Calu3 (cell line): Measurements from ENCODE around the gene PLEKHA7. TPM values are rescaled to one million over a fixed set of nuclear protein-coding genes. Genes with fewer than 3 reads are reported as not detected.

Experiments
- BruUV-seq: library from RNA; stranded (reverse); fragments of 400-500 nt; replicated peaks from 2 replicates; lab custom pipeline; 2021; lab: Mats Ljungman, UMichigan
- CTCF ChIA-PET: fragments of 300-600 bp; sonication (Branson Sonifier 250); formaldehyde crosslinking; loops from one replicate; lab custom pipeline; 2022; ENCODE audit warnings: antibody characterized with exemption; lab: Charles Lee
- DNase-seq: peaks from one replicate; pipeline ENCODE4 v3.0.0; 2022
- H3K27ac Mint-ChIP-seq: one replicate; pipeline ENCODE4 v1.8.0; 2022; ENCODE audit warnings: mixed read lengths; ENCODE audit not compliant: unreplicated experiment
- H3K27me3 Mint-ChIP-seq: one replicate; pipeline ENCODE4 v1.8.0; 2022; ENCODE audit warnings: mixed read lengths; ENCODE audit not compliant: unreplicated experiment
- H3K36me3 Mint-ChIP-seq: one replicate; pipeline ENCODE4 v1.8.0; 2022; ENCODE audit warnings: mild to moderate bottlenecking, moderate library complexity, mixed read lengths; ENCODE audit not compliant: insufficient read depth, unreplicated experiment
- H3K4me1 Mint-ChIP-seq: one replicate; pipeline ENCODE4 v1.8.0; 2022; ENCODE audit warnings: mild to moderate bottlenecking, low read depth, mixed read lengths; ENCODE audit not compliant: unreplicated experiment
- H3K4me3 Mint-ChIP-seq: one replicate; pipeline ENCODE4 v1.8.0; 2022; ENCODE audit warnings: mild to moderate bottlenecking, low read depth, moderate library complexity, mixed read lengths; ENCODE audit not compliant: unreplicated experiment
- H3K9me3 Mint-ChIP-seq: one replicate; pipeline ENCODE4 v1.8.0; 2022; ENCODE audit warnings: low read depth, mixed read lengths; ENCODE audit not compliant: unreplicated experiment
- CTCF ChIP-seq: fragments of 200-600 bp; IDR thresholded peaks from one replicate; pipeline ENCODE4 v1.8.0; 2022; ENCODE audit warnings: antibody characterized with exemption; ENCODE audit not compliant: unreplicated experiment
- intact Hi-C: fragments of 100-400 bp; cut with micrococcal nuclease; formaldehyde crosslinking; loops from one replicate; pipeline ENCODE4 v1.10.0; 2022; ENCODE audit not compliant: unreplicated experiment
- total RNA-seq: library from RNA; stranded (reverse); gene quantifications from 2 replicates; pipeline ENCODE4 v1.2.3, GENCODE V29; 2022

The PLEKHA7 gene
- total RNA-seq, 1 experiment from 2014 or later = 138 TPM

- peak overlapping the region; percentile 45 for H3K4me3 Mint-ChIP-seq
- peaks cover 96% of the 10 kb centered on the region for H3K4me1 Mint-ChIP-seq
- DNase-seq = peak; percentile 93
- peak overlapping the region; percentile 99 for H3K27ac Mint-ChIP-seq
- TF ChIP-seq CTCF = no peak
- CTCF ChIA-PET = interaction anchor here (0.6 to 1.7 kb wide), 3 partner anchors 9 to 31 kb away, joined by 3 to 6 read pairs (median 4); no protein-coding TSS in a partner anchor
- H3K36me3 Mint-ChIP-seq = peaks cover 66% of the 10 kb centered on the region
- H3K9me3 Mint-ChIP-seq = no peaks in the 10 kb centered on the region
- intact Hi-C loops = loop anchor here (10.0 kb wide), 1 partner anchor 47 kb away; no protein-coding TSS in a partner anchor
- no TSS peak for BruUV-seq
- no peaks in the 10 kb centered on the region for H3K27me3 Mint-ChIP-seq
These were observed 32.5 kb downstream of the PLEKHA7 start for GRCh38 chr11:16981651-16982194.

GRCh38 chr11:16979703-16980622 lies 34.3 kb downstream of the PLEKHA7 start:
- peak overlapping the region; percentile 99 for H3K27ac Mint-ChIP-seq

GRCh38 chr11:16977994-16978315 lies 36.3 kb downstream of the PLEKHA7 start:
- H3K9me3 Mint-ChIP-seq = no peaks in the 10 kb centered on the region
- peak overlapping the region; percentile 13 for H3K4me3 Mint-ChIP-seq
- intact Hi-C loops = loop anchor here (5.0 kb wide), 1 partner anchor 34 kb away; the partner anchor contains the start of gene PLEKHA7
- H3K27ac Mint-ChIP-seq = peak overlapping the region; percentile 39
- no peaks in the 10 kb centered on the region for H3K27me3 Mint-ChIP-seq
- no TSS peak for BruUV-seq
- peaks cover 49% of the 10 kb centered on the region for H3K36me3 Mint-ChIP-seq
- DNase-seq = no peak
- CTCF ChIA-PET = interaction anchor here (1.2 to 2.2 kb wide), 2 partner anchors 11 to 32 kb away, joined by 3 to 7 read pairs; no protein-coding TSS in a partner anchor
- peaks cover 81% of the 10 kb centered on the region for H3K4me1 Mint-ChIP-seq
- no peak for TF ChIP-seq CTCF

More at GRCh38 chr11:16979703-16980622, 34.3 kb downstream of the PLEKHA7 start:
- Mint-ChIP-seq H3K27me3 (no peaks in the 10 kb centered on the region), H3K36me3 (peaks cover 49% of the 10 kb centered on the region), H3K4me3 (peak overlapping the region; percentile 50), H3K9me3 (no peaks in the 10 kb centered on the region), H3K4me1 (peaks cover 88% of the 10 kb centered on the region)
- CTCF ChIA-PET = interaction anchor here (1.3 kb wide), 1 partner anchor 35 kb away, joined by 4 read pairs; no protein-coding TSS in a partner anchor
- DNase-seq = no peak
- intact Hi-C loops = loop anchor here (5.0 to 10.0 kb wide), 2 partner anchors 32 to 45 kb away; partner anchors contain the start of gene PLEKHA7
- no TSS peak for BruUV-seq
- TF ChIP-seq CTCF = no peak
